ENCODE data around the gene CD6. TPM values are rescaled to one million over a fixed set of nuclear protein-coding genes. Genes with fewer than 3 reads are reported as not detected.

The CD6 gene
- total and polyA plus RNA-seq, 2 donors (not counting 3 experiments of a cell fraction or from before 2014, with no cell fraction given) = not detected

GRCh38 chr11:61049063-61049377 is 77.5 kb downstream of the CD6 start:
- intact Hi-C loops (cut with micrococcal nuclease) = no loop called here
- no TSS peak for BruUV-seq (replicated peaks)
- Histone ChIP-seq H3K4me3 (replicated peaks in 1 of 3; ENCODE audit: insufficient read depth in 1 of 3, low read depth in 1 of 3, low read length in 3 of 3) (no peak overlapping the region), H3K9ac (replicated peaks; ENCODE audit: extremely low read depth, insufficient read depth, low read length) (no peak overlapping the region), H3K9me1 (replicated peaks; ENCODE audit: control insufficient read depth, extremely low read depth, insufficient read depth, low read length) (no peaks in the 10 kb centered on the region), H3K27ac (ENCODE audit: insufficient read depth, low read depth, low read length) (no peak overlapping the region), H4K20me1 (replicated peaks; ENCODE audit: control insufficient read depth, extremely low read depth, insufficient read depth, low read length) (no peaks in the 10 kb centered on the region), H3K79me2 (ENCODE audit: control insufficient read depth, insufficient read depth, low read length) (no peaks in the 10 kb centered on the region), H2AFZ (ENCODE audit: low read depth, low read length) (no peak overlapping the region), H3K27me3 (ENCODE audit: control insufficient read depth in 2 of 2, insufficient read depth in 2 of 2, low read length in 2 of 2) (peaks cover 2 to 3% of the 10 kb centered on the region in 2 experiments), H3K4me1 (ENCODE audit: control insufficient read depth, extremely low read depth, insufficient read depth, low read length) (no peaks in the 10 kb centered on the region), H3K9me3 (replicated peaks; ENCODE audit: control insufficient read depth, insufficient read depth, low read length) (no peaks in the 10 kb centered on the region), H3K36me3 (ENCODE audit: control insufficient read depth in 2 of 2, extremely low read depth in 1 of 2, insufficient read depth in 2 of 2, low read length in 2 of 2) (no peaks in the 10 kb centered on the region), H3K4me2 (ENCODE audit: insufficient read depth, low read length) (no peak overlapping the region)
- DNase-seq (ENCODE audit: low read depth, low spot score) = no peak
- dilution Hi-C loops (cut with MboI; ENCODE audit: extremely low pct_ligation_motif_present, low sequenced_read_pairs) = no loop called here
- POLR2A ChIA-PET = no interaction called here
- FAIRE-seq = no peak
- CTCF ChIA-PET = no interaction called here
- no peak for TF ChIP-seq EZH2 (IDR thresholded peaks at IDR 0.05; ENCODE audit: borderline replicate concordance, low read depth, low read length, severe bottlenecking)
- no peak for TF ChIP-seq MAX (IDR thresholded peaks at IDR 0.05; ENCODE audit: insufficient read depth, insufficient read length)
- no peak for TF ChIP-seq POLR2A (IDR thresholded peaks at IDR 0.05; ENCODE audit: low read depth, low read length)
- TF ChIP-seq FOS (IDR thresholded peaks at IDR 0.05; ENCODE audit: borderline replicate concordance, insufficient read depth, low read length) = no peak
- TF ChIP-seq CTCF (IDR thresholded peaks at IDR 0.05; ENCODE audit: extremely low read depth in 1 of 2, insufficient read depth in 1 of 2, low read depth in 1 of 2, low read length in 2 of 2) = no peak
- no peak for TF ChIP-seq JUN (IDR thresholded peaks at IDR 0.05; ENCODE audit: borderline replicate concordance, insufficient read depth, insufficient read length, low read depth)
- no peak for TF ChIP-seq GATA2 (IDR thresholded peaks at IDR 0.05; ENCODE audit: insufficient read depth, insufficient read length, low read depth, low read length)
- TF ChIP-seq MYC (IDR thresholded peaks at IDR 0.05; ENCODE audit: low read depth, low read length) = no peak
- TF ChIP-seq POLR2AphosphoS5 (IDR thresholded peaks at IDR 0.05; ENCODE audit: insufficient read depth, low read depth, low read length) = no peak
